Measurements from ENCODE around the gene NDST1.
"Not testable (repeated sequence)": the region's sequence is repeated elsewhere in the genome, so short reads cannot be mapped to it uniquely, and the experiment has no call there.

The NDST1 gene

GRCh38 chr5:150507474-150508276 is at the start of gene NDST1:
TSS of gene NDST1 (plus strand) at chr5:150508131. CDS start at chr5:150521255, 13,124 bp downstream.
- in situ Hi-C loops (cut with MboI; ENCODE audit: low sequenced_read_pairs) = no loop called here

GRCh38 chr5:150458802-150459557 is 49.0 kb upstream of the NDST1 start:
- in situ Hi-C loops (cut with MboI; ENCODE audit: low sequenced_read_pairs) = loop anchor here (10.0 kb wide), 1 partner anchor 86 kb away; no protein-coding TSS in a partner anchor

- in situ Hi-C loops (cut with MboI; ENCODE audit: low sequenced_read_pairs) = no loop called here
These were observed 47.1 kb upstream of the NDST1 start for GRCh38 chr5:150460781-150461180.

- in situ Hi-C loops (cut with MboI; ENCODE audit: low sequenced_read_pairs) = no loop called here
These were observed 46.7 kb upstream of the NDST1 start for GRCh38 chr5:150461231-150461630.

GRCh38 chr5:150464554-150465012 is 43.3 kb upstream of the NDST1 start:
- in situ Hi-C loops (cut with MboI; ENCODE audit: low sequenced_read_pairs) = no loop called here

- in situ Hi-C loops (cut with MboI; ENCODE audit: low sequenced_read_pairs) = no loop called here
These were observed 42.0 kb upstream of the NDST1 start for GRCh38 chr5:150465927-150466326.

GRCh38 chr5:150468206-150468605 is 39.7 kb upstream of the NDST1 start:
- in situ Hi-C loops (cut with MboI; ENCODE audit: low sequenced_read_pairs) = no loop called here

- in situ Hi-C loops (cut with MboI; ENCODE audit: low sequenced_read_pairs) = no loop called here
These were observed 38.0 kb upstream of the NDST1 start for GRCh38 chr5:150469718-150470469.

- in situ Hi-C loops (cut with MboI; ENCODE audit: low sequenced_read_pairs) = no loop called here
These were observed 34.1 kb upstream of the NDST1 start for GRCh38 chr5:150473673-150474358.

- in situ Hi-C loops (cut with MboI; ENCODE audit: low sequenced_read_pairs) = not testable (repeated sequence)
These were observed 31.4 kb upstream of the NDST1 start for GRCh38 chr5:150476568-150476967.

GRCh38 chr5:150479416-150479815 is 28.5 kb upstream of the NDST1 start:
- in situ Hi-C loops (cut with MboI; ENCODE audit: low sequenced_read_pairs) = no loop called here

GRCh38 chr5:150481708-150481965 is 26.3 kb upstream of the NDST1 start:
- in situ Hi-C loops (cut with MboI; ENCODE audit: low sequenced_read_pairs) = no loop called here

GRCh38 chr5:150481972-150482406 is 25.9 kb upstream of the NDST1 start:
- in situ Hi-C loops (cut with MboI; ENCODE audit: low sequenced_read_pairs) = no loop called here

- in situ Hi-C loops (cut with MboI; ENCODE audit: low sequenced_read_pairs) = no loop called here
These were observed 22.8 kb upstream of the NDST1 start for GRCh38 chr5:150484964-150485692.

- in situ Hi-C loops (cut with MboI; ENCODE audit: low sequenced_read_pairs) = no loop called here
These were observed 22.1 kb upstream of the NDST1 start for GRCh38 chr5:150485693-150486401.

GRCh38 chr5:150486402-150487198 is 21.3 kb upstream of the NDST1 start:
- in situ Hi-C loops (cut with MboI; ENCODE audit: low sequenced_read_pairs) = no loop called here

GRCh38 chr5:150487199-150488061 is 20.5 kb upstream of the NDST1 start:
- in situ Hi-C loops (cut with MboI; ENCODE audit: low sequenced_read_pairs) = no loop called here

Measured in HL-60/S4 treated with retinoic acid at 250 ng/mL for 4 days and 3 days (cell line).